NK-92 (cell line): ENCODE results near the gene CEP57L1.
"Not testable (repeated sequence)": the region's sequence is repeated elsewhere in the genome, so short reads cannot be mapped to it uniquely, and the experiment has no call there.

Experiments
- DNase-seq: peaks from one replicate; lab custom pipeline; 2025; ENCODE audit not compliant: unreplicated experiment; lab: John Stamatoyannopoulos, UW

Gene CEP57L1

DNA sequence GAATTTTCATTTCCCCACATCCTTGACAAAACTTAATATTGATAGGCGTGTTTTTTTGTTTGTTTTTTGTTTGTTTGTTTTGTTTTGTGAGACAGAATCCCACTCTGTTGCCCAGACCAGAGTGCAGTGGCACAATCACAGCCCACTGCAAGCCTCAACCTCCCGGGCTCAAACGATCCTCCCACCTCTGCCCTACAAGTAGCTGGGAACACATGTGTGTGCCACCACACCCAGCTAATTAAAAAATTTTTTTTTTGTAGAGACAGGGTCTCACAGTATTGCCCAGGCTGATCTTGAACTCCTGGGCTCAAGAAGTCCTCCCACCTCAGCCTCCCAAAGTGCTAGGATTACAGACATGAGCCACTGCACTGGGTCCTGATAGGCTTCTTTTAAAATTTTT is 9.2 kb downstream of the CEP57L1 start:
- no peak for DNase-seq

DNA sequence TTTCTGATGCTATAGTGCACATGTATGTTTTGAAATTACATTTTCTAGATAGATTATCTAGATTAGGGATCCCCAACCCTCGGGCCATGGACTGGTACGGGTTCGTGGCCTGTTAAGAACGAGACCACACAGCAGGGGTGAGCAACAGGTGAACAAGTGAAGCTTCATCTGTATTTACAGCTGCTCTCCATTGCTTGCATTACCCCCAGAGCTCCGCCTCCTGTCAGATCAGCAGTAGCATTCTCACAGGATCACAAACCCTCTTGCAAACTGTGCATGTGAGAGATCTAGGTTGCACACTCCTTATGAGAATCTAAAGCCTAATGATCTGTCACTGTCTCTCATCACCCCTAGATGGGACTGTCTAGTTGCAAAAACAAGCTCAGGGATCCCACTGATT is 10.4 kb downstream of the CEP57L1 start:
- no peak for DNase-seq

GRCh38 chr6:109109663-109110062 is 14.4 kb downstream of the CEP57L1 start:
- DNase-seq: not testable (repeated sequence)

DNA sequence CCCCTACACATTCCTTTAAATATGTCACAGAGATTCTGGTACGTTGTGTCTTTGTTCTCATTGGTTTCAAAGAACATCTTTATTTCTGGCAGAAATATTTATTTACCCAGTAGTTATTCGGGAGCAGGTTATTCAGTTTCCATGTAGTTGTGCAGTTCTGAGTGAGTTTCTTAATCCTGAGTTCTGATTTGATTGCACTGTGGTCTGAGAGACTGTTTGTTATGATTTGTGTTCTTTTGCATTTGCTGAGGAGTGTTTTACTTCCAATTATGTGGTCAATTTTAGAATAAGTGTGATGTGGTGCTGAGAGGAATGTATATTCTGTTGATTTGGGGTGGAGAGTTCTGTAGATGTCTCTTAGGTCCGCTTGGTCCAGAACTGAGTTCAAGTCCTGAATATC is 17.4 kb downstream of the CEP57L1 start:
- not testable (repeated sequence) for DNase-seq

DNA sequence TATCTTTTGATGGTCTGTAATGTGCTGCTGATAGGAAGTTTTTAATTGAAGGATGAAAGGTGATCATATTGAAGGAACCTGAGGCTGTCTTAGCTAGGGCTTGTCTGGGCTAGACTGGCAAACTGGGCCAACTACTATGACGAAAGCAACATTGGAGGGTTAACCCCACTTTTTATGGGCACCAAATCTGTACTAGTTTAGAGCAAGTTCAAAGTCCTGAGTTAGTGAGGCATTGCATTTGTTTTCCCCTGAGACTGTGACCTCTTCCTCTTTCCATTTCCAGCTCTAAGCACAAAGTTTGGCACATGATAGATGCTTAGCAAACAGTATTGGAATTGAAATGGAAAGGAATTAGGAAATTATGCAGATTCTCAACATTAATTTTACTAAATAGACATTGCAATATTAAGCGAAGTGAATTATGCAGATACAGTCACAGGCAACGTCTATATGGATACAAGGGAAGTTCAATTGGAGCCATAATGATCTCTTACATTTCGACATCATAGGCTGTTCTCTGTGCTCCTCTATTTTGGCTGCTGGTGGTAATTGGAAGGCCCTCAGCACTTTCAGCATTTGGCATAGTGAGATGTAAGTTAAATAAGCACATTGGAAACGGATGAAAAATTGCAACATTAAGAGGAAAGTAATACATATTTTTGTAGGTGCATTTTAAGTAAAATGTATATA is 22.2 kb downstream of the CEP57L1 start:
- no peak for DNase-seq

DNA sequence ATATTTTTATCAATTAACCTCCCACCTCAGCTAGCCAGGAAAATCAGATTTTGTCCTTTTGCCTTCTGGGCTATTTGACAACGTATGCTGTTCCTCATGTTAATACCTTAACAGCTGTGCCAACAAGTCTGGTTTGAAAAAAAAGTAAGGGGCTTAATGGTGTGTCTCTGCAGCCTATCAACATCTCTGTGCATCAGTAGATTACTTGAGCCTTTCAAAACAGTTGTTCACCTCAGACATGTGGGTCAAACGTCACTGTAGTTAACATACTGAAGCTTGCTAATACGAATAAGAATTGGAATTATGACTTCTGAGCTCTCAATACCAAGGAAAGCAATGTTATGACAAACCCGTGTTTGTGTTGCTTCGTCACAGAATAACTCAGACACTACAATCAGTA is 23.0 kb downstream of the CEP57L1 start:
- DNase-seq: no peak

DNA sequence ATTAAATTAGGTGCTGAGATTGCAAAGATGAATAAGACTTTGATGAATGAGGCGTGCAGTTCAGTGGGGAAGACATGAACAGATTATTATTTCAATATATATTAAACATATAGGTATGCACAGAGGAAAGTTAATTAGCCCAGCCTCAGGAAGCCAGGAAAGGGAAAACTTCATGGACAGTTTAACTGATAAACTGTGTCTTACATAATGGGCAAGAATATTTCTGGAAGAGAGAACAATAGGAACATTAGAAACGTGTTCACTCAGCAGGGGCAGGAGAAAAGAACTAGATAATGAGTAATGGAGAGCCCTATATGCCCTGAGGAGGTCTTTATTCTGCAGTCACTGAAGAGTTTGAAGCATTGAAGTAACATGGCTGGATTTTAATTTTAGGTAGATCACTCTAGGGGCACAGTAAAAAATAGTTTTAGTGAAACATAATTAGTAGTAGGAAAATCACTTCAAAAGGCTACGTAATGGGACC is 23.6 kb downstream of the CEP57L1 start:
- DNase-seq: no peak

DNA sequence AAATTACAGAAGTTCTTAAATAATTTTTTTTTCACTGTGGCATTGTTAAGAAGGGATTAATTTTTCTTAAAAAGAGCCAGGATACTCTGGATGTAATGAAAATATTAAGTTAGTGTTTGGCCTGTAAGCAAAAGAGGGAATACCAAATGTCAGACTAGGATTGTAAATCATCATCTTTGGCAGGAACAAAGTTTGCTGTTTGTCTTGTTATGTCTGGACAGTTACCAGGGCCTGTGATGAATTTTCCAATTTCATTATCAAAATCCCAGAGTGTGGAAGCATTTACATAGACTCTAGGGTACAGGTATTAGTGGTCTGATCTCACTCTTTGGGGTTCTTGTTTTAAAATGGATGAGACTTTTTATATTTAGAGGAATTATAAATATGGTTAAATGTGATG is 26.1 kb downstream of the CEP57L1 start:
- no peak for DNase-seq

DNA sequence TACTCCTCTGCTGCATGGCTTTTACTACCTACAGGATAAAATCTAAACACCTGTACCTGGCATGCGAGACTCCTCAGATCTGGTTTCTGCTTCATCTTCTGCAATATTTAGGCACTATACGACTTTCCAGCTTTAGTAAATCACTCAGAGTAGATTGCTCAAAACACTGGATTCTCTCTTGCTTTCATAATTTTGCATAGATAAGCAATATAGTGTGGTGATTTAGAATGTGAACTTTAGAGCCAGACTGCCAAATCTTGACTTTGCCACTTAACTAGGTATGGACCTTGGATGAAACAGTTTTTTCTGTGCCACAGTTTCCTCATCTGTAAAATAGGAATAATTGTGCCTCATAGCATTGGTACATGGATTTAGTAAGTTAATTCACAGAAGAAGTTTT is 28.9 kb downstream of the CEP57L1 start:
- no peak for DNase-seq

- no peak for DNase-seq
Measured at GRCh38 chr6:109125504-109125903, 30.2 kb downstream of the CEP57L1 start.

- DNase-seq: no peak
Measured at GRCh38 chr6:109130065-109130464, 34.8 kb downstream of the CEP57L1 start.

- not testable (repeated sequence) for DNase-seq
Measured at GRCh38 chr6:109135600-109135999, 40.3 kb downstream of the CEP57L1 start.

GRCh38 chr6:109136039-109136438 is 40.7 kb downstream of the CEP57L1 start:
- DNase-seq: not testable (repeated sequence)

DNA sequence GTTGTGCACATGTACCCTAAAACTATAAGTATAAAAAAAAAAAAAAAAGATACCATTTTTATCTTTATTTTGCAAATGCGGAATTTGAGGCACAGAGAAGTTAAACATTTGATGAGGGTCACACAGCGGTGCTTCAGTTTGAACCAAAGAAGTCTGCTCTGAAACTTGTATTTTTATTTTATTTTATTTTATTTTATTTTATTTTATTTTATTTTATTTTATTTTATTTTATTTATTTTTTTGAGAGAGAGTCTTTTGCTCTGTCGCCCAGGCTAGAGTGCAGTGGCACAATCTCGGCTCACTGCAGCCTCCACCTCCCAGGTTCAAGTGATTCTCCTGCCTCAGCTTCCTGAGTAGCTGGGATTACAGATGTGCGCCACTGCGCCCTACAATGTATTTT is 41.2 kb downstream of the CEP57L1 start:
- DNase-seq: not testable (repeated sequence)

- no peak for DNase-seq
Measured at GRCh38 chr6:109139109-109139508, 43.8 kb downstream of the CEP57L1 start.

DNA sequence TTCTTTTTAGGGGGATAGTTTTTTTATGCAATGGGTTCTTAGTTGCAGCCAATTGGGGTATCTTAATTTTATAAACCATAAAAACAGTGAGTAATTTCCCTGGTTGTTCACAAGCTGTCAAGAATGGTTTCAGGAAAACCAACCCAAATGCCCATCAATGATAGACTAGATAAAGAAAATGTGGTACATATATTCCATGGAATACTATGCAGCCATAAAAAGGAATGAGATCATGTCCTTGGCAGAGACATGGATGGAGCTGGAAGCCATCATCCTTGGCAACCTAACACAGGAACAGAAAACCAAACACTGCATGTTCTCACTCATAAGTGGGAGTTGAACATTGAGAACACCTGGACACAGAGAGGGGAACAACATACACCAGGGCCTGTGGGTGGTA is 46.8 kb downstream of the CEP57L1 start:
- DNase-seq: not testable (repeated sequence)

GRCh38 chr6:109143191-109143590 is 47.9 kb downstream of the CEP57L1 start:
- no peak for DNase-seq

DNA sequence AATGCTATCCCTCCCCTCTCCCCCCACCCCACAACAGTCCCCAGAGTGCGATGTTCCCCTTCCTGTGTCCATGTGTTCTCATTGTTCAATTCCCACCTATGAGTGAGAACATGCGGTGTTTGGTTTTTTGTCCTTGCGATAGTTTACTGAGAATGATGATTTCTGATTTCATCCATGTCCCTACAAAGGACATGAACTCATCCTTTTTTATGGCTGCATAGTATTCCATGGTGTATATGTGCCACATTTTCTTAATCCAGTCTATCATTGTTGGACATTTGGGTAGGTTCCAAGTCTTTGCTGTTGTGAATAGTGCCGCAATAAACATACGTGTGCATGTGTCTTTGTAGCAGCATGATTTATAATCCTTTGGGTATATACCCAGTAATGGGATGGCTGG is 52.9 kb downstream of the CEP57L1 start:
- DNase-seq: not testable (repeated sequence)

GRCh38 chr6:109148716-109149115 is 53.4 kb downstream of the CEP57L1 start:
- not testable (repeated sequence) for DNase-seq

DNA sequence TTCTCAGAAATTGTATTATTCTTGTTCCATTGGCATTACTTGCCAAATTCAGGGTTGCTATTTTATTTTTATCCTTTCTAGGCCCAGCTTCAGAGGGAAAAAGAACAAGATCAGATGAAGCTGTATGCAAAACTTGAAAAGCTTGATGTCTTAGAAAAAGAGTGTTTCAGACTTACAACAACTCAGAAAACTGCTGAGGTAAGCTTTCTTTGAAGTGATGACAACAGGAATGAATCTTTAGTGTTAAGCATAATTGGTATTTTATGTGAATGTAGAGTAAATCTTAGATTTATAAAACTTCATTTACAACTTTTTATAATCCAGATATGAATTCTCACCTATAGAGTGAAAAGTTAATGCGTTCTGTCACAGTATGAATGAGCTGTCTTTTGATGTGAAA is 58.4 kb downstream of the CEP57L1 start:
- no peak for DNase-seq

GRCh38 chr6:109164331-109164730 is 69.0 kb downstream of the CEP57L1 start:
- DNase-seq: no peak

- no peak for DNase-seq
Measured at GRCh38 chr6:109165392-109165974, 70.2 kb downstream of the CEP57L1 start.

GRCh38 chr6:109166673-109167072 is 71.4 kb downstream of the CEP57L1 start:
- no peak for DNase-seq
